Panc1 (cell line): ENCODE data around the gene UNC13C. TPM values are rescaled to one million over a fixed set of nuclear protein-coding genes. Genes with fewer than 3 reads are reported as not detected.

Experiments used
- ATAC-seq: fragments of 200-7000 bp; cut with Tn5 transposase; 2 replicates; pipeline ENCODE4 v1.9.1; 2020; ENCODE audit warnings: mild to moderate bottlenecking, moderate library complexity
- BruUV-seq: library from RNA; stranded (reverse); fragments of 400-500 nt; replicated peaks from 2 replicates; lab custom pipeline; 2021; lab: Mats Ljungman, UMichigan
- CTCF ChIA-PET: fragments of 300-600 bp; sonication (Branson Sonifier 250); formaldehyde crosslinking; loops from one replicate; lab custom pipeline; 2022; ENCODE audit warnings: antibody characterized with exemption; lab: Charles Lee
- POLR2A ChIA-PET: fragments of 300-600 bp; sonication (Branson Sonifier 250); formaldehyde crosslinking; loops from one replicate; lab custom pipeline; 2022; ENCODE audit warnings: antibody characterized with exemption; lab: Charles Lee
- DNase-seq: peaks from one replicate; pipeline ENCODE4 v3.0.0-alpha.2; 2010; ENCODE audit warnings: low read depth, low spot score
- H3K27ac ChIP-seq: 2 replicates; pipeline ENCODE4 v1.5.1; 2011; ENCODE audit warnings: mild to moderate bottlenecking, low read length, inconsistent platforms
- H3K27me3 ChIP-seq: fragments of 200-500 bp; sonication (Bioruptor generic); 2 replicates; pipeline ENCODE4 v1.6.0; 2014; ENCODE audit warnings: low read length, inconsistent platforms; ENCODE audit not compliant: control insufficient read depth, insufficient read depth
- H3K36me3 ChIP-seq: fragments of 200-500 bp; sonication (Bioruptor generic); 2 replicates; pipeline ENCODE4 v1.5.1; 2014; ENCODE audit warnings: inconsistent platforms, mild to moderate bottlenecking, low read length, moderate library complexity; ENCODE audit not compliant: control insufficient read depth, insufficient read depth
- H3K4me1 ChIP-seq: 2 replicates; pipeline ENCODE4 v1.5.1; 2011; ENCODE audit warnings: inconsistent platforms, mild to moderate bottlenecking, low read length, moderate library complexity; ENCODE audit not compliant: control insufficient read depth, insufficient read depth
- H3K4me3 ChIP-seq, 2 experiments: 2 replicates each; pipeline ENCODE4 v1.5.1; 2011 to 2012; ENCODE audit warnings: low read depth in 2 of 2, low read length in 2 of 2, mild to moderate bottlenecking in 2 of 2, inconsistent platforms in 1 of 2, moderate library complexity in 1 of 2
- H3K9me3 ChIP-seq: fragments of 200-500 bp; sonication (Bioruptor generic); 2 replicates; pipeline ENCODE4 v1.5.1; 2014; ENCODE audit warnings: low read depth, mild to moderate bottlenecking, inconsistent platforms, low read length, moderate library complexity; ENCODE audit not compliant: control insufficient read depth, insufficient read depth
- CTCF ChIP-seq: fragments of 450-650 bp; IDR thresholded peaks from 2 replicates; pipeline ENCODE4 v1.5.1; 2017; ENCODE audit warnings: mild to moderate bottlenecking
- POLR2AphosphoS5 ChIP-seq: IDR thresholded peaks from 2 replicates; pipeline ENCODE4 v1.6.1; 2012; ENCODE audit warnings: mild to moderate bottlenecking, low read depth, low read length, moderate library complexity
- REST ChIP-seq, 2 experiments: IDR thresholded peaks; 2 replicates each; pipeline ENCODE4 v1.6.1; 2011 to 2012; ENCODE audit warnings: low read depth in 2 of 2, control low read depth in 1 of 2, low read length in 1 of 2, mild to moderate bottlenecking in 1 of 2, moderate library complexity in 1 of 2; ENCODE audit not compliant: insufficient read depth in 1 of 2
- SIN3A ChIP-seq: IDR thresholded peaks from 2 replicates; pipeline ENCODE4 v1.6.1; 2012; ENCODE audit warnings: low read depth, mild to moderate bottlenecking, low read length, moderate library complexity, borderline replicate concordance; ENCODE audit not compliant: insufficient read depth
- TCF7L2 ChIP-seq: IDR thresholded peaks from 2 replicates; pipeline ENCODE4 v1.6.1; 2011; ENCODE audit warnings: mild to moderate bottlenecking, low read depth, low read length, inconsistent platforms
- in situ Hi-C: cut with HindIII; loops from 2 replicates; pipeline ENCODE4 v1.10.0; 2016; ENCODE audit warnings: low sequenced_read_pairs, low pct_unique_long_range_greater_than_20kb
- intact Hi-C: fragments of 100-400 bp; cut with micrococcal nuclease; formaldehyde crosslinking; loops from one replicate; pipeline ENCODE4 v1.10.0; 2022; ENCODE audit not compliant: unreplicated experiment
- total RNA-seq: library from RNA; stranded (reverse); gene quantifications from one replicate; pipeline ENCODE4 v1.2.1, GENCODE V29; 2021; ENCODE audit not compliant: unreplicated experiment

UNC13C gene
- total RNA-seq, 1 experiment from 2014 or later = not detected

- TF ChIP-seq TCF7L2 (no peak), SIN3A (no peak), POLR2AphosphoS5 (no peak), REST (IDR thresholded peaks at IDR 0.05; ENCODE audit: insufficient read depth in 1 of 2, low read depth in 2 of 2, low read length in 1 of 2) (no peak), CTCF (no peak)
Observed at GRCh38 chr15:54556231-54556630, 578.0 kb downstream of the UNC13C start.

GRCh38 chr15:54559405-54560069, 581.3 kb downstream of the UNC13C start:
- TF ChIP-seq POLR2AphosphoS5 (no peak), TCF7L2 (no peak), SIN3A (no peak), REST (IDR thresholded peaks at IDR 0.05; ENCODE audit: insufficient read depth in 1 of 2, low read depth in 2 of 2, low read length in 1 of 2) (no peak), CTCF (no peak)
- Histone ChIP-seq H3K27ac (no peak overlapping the region), H3K27me3 (no peaks in the 10 kb centered on the region), H3K9me3 (no peaks in the 10 kb centered on the region), H3K4me1 (no peaks in the 10 kb centered on the region), H3K36me3 (no peaks in the 10 kb centered on the region), H3K4me3 (no peak overlapping the region)
- no TSS peak for BruUV-seq
- intact Hi-C loops (no loop called here), in situ Hi-C loops (no loop called here)
- DNase-seq (no peak), ATAC-seq (no peak)
- ChIA-PET POLR2A (no interaction called here), CTCF (no interaction called here)

More at GRCh38 chr15:54556231-54556630, 578.0 kb downstream of the UNC13C start:
- Histone ChIP-seq H3K27ac (no peak overlapping the region), H3K4me3 (no peak overlapping the region), H3K9me3 (no peaks in the 10 kb centered on the region), H3K4me1 (no peaks in the 10 kb centered on the region), H3K36me3 (no peaks in the 10 kb centered on the region), H3K27me3 (no peaks in the 10 kb centered on the region)
- DNase-seq (no peak), ATAC-seq (no peak)
- in situ Hi-C loops (no loop called here), intact Hi-C loops (no loop called here)
- no TSS peak for BruUV-seq
- ChIA-PET POLR2A (no interaction called here), CTCF (no interaction called here)
